Muscle of arm (tissue), 12 donors: ENCODE data around the gene DEPDC1. TPM values are rescaled to one million over a fixed set of nuclear protein-coding genes. Genes with fewer than 3 reads are reported as not detected.

ENCODE experiments used
- polyA plus RNA-seq, 12 donors: library from polyadenylated mRNA; unstranded; fragments of 120-200 nt; gene quantifications; one replicate each; pipeline ENCODE4 v1.2.1, GENCODE V29; 2013; ENCODE audit not compliant: insufficient read length in 12 of 12

The DEPDC1 gene
- polyA plus RNA-seq, 12 donors: 5.5 to 17.5 (median 11.0) TPM; not detected in 1

Other genes starting within 250 kb of the DEPDC1 start
- gene RPE65, start 47.1 kb downstream of the DEPDC1 start, polyA plus RNA-seq: under 1 TPM in 2 of 12 donors, not detected in 10; 0.07 to 0.10 TPM